Stimulated activated CD8-positive, alpha-beta memory T cell treated with anti-CD3 and anti-CD28 coated beads, Interleukin-2, amount 100 ng/mL, for 48 hours (primary cell): Measurements from ENCODE around the gene ORMDL3.
"Not testable (repeated sequence)": the region's sequence is repeated elsewhere in the genome, so short reads cannot be mapped to it uniquely, and the experiment has no call there.

Experiments used
- DNase-seq, 2 donors: peaks; one replicate each; pipeline ENCODE4 v3.0.0-alpha.2; 2020; ENCODE audit warnings: low read depth in 2 of 2

The ORMDL3 gene

DNA sequence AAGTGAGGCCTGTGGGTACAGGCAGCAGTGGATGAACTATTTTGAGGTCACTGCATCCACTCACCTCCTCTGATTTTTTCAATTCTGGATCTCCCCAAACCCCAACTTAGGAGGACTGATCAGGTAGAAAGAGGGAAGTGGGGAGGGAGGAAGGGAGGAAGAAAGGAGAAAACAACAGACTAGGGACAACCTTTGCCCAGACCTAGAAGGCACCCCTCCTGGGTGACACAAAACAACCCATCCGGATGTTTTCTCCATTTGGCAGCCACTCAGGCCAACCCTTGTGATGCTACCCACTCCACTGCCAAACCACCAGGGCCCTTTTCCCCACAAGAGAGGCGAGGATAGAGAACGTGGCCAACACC lies 2.7 kb downstream of the ORMDL3 start:
- DNase-seq, result no peak

DNA sequence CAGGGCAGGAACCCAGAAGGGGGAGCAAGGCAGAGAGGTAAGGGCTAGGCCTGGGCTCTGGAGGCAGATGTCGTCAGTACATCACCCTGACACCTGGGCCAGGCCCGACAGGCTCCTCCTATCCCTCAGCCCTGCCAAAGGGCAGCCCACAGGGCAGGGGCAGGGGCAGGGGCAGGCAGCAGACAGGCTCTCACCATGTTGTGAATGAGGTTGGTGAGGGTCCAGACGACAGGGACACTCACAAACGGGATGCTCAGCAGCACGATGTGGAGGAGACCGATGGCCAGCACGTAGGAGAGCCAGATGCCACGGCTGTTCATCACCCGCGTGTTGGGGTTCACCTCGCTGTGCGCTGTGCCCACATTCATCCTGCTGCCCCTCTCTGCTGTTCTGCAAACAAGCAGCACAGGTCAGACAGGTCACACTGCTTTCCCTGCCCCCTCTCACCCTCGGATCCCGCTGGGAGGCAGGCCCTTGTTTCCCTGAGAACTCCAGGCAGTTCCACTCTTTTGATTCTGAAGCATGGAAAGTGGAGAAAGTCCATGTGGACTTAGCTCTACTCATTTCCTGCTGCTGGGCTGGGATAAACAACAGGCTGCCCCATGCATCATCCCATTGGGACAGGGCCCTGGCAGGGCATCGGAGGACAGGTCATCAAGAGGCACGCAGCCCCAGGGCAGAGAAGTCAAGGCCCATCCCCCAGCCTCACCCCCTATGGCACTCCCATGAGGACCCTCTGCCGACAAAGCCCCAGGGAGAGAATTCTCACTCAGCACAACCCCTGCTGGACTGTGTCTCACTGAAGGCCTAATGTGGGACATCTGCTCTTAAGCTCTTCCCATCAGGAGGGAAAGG lies 3.3 kb downstream of the ORMDL3 start:
- DNase-seq, result no peak

DNA sequence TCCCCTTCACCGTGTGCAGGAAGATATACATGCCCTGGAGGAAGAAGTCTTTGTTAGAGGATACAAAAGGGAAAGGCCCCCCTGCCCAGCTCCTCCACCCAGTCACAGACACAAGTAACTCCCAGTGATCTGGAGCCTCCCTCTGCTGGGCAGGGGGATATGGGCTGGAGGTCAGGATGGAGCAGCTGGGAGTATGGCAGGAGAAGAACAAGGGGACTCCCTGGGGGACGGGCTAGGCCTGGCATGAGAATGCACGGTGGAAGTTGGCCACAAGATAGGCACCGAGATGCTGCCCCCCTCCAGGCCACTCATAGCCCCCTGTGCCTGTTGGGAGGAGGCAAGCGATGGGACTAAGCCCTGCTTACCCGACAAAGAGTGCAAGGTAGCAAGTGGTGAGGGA lies 4.2 kb downstream of the ORMDL3 start:
- DNase-seq, result no peak

DNA sequence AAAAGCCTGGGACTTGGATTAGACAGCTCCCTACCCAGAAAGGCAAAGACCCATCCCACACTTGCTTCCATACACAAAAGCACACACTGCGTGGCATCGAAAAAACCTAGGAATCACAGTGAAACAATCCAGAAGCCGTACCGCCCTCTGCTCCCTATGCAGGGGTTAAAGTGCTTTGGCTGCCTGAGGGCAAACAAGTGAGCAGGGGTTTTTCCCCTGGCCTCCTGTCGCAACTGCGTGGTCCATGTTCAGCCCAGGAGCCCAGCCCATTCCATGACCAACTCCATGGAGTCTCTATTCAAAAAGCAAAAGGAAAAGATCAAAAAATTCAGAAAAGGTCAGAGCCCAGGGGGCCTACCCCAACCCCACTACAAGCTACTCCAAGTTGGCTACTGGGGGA lies 5.4 kb downstream of the ORMDL3 start:
- no peak for DNase-seq

DNA sequence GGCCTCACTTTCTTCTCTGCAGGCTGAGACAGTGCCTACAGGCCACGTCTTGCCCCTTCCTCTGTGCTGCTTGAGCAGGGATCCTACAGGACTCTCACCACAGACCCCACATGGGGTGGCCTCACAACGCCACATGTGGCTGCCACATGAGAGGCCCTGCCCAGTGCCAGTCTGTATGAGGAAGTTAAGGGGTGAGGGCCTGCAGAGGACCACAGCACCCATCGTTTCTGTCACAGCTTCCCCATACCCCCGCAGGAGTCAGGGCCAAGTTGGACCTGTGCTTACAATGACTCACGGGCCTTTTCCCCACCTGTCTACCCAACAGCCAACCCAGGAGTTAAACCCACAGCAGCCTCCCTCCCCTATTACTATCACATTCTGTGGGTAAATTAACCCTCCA lies 6.1 kb downstream of the ORMDL3 start:
- DNase-seq, result peak in 1 of 2 donors; percentile 12

DNA sequence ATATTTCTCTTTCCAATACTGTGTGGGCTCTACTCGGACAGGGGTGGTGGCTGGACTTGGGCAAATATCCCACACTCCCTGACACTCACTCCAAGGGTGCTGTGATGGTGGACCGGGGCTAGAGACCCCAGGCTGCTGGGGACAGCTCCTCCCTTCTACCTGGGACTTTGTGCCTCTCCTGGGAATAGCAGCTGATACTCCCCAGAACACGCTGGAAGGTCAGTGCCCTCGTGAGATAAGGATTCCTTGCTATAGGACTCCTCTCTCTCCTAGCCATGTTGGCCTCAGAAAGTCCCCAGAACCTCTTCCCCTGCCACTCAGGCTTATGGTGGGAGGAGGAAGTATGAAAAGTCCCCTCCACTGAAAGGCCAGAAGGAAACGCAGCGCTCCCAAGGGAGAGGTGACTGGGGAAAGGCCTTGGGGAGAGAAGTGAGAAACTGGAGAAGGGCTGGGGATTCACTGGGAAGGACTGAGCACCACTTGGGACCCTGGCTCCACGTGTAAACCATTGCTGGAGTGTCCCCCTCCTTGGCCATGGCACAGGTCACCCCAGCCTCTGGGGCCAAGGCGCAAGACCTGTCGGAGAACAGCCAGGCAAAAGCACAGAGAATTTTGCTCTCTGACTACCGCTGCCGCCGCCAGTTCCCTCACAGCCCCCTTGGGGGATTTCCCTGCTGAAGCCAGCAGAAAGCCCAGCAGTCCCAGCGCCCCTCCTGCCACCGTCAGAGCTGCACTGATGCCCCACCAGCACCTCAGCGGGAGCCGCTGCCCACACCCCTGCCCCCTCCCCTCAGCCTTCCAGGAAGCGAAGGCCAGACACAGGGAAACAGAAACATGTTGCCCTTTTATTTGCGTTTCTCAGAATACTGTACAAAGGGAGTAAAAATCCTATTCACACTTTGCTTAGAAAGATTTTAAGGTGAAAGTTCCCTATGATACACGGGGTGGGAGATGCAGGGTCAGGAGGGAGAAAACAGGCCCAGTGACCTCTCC lies 6.9 kb downstream of the ORMDL3 start:
- peak; percentile 46 to 51 for DNase-seq

DNA sequence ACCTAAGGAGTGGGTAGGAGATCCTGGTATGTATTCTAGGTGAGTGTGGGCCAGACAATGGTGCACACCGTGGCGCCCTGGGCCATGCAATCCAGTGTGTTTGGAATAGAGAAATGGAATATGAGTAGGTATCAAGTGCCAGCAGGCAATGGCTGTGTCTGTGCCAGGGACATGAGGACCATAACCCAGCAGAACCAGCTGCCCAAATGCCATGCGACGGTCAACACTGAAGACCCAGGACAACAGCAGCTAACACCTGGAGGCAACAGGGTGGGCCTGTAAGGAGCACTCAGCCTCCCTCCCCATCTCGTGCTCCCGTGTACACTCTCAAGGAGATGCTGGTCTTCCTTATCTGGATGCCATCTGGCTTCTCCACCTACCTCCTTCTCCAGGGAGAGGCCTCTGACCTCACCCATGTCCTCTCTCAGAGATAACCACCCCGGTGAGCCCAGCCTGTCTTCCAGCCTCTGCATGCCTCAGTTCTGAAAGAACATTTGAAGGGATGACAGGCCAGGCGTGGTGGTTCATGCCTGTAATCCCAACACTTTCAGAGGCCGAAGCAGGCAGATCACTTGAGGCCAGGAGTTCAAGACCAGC lies 8.2 kb downstream of the ORMDL3 start:
- no peak for DNase-seq

DNA sequence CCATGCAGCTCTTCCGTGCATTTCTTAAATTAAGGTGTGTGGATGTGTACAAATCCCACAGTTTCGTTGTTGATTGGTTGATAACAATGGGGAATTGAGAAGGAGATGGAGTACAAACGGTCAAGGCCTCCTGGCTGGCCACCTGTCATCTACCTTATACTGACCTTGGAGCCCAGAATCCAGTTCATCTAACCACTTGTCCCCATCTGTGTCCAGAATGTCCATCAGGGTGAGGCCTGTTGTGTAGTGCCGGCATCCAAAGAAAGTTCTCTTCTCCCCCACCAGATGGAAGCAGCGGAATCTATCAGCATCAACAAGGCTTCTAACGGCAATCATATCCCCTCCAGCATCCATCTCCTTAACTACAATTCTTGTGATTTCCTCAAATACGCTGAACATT lies 10.5 kb downstream of the ORMDL3 start:
- DNase-seq, result no peak

DNA sequence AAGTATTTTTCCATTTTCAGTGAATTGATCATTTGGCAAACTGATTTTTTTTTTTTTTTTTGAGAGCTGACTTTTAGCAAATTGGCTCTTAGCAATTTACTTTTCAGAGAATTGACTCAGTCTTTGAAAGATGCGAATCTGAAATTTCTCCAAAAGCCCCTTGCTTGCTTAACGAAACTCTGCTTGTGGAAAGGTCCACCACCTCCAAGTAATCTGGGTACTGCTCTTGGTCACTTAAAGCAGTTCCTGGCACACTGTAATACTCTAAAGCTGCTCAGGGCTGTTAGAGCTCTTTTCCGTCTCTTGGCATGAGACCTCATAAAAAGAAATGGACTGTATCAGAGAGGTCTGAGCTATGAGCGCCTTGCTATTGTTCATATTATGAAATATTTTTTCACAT lies 11.8 kb downstream of the ORMDL3 start:
- DNase-seq, result no peak

DNA sequence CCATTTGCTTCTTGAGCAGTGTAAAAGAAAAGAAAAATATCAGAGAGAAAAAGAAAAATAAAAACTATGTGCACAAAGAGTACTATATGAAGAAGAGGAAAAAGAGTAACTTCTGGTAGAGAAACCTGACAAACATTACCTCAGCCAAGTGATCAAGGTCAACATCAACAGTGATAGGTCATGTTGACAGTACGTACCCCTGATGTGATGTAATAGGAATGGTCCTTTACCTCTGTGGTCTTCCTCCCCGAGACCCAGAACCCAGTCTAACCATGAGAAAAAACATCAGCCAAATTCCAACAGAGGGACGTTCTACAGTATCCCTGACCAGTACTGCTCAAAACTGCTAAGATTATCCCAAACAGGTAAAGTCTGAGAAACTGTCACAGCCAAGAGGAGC lies 13.4 kb downstream of the ORMDL3 start:
- no peak for DNase-seq

DNA sequence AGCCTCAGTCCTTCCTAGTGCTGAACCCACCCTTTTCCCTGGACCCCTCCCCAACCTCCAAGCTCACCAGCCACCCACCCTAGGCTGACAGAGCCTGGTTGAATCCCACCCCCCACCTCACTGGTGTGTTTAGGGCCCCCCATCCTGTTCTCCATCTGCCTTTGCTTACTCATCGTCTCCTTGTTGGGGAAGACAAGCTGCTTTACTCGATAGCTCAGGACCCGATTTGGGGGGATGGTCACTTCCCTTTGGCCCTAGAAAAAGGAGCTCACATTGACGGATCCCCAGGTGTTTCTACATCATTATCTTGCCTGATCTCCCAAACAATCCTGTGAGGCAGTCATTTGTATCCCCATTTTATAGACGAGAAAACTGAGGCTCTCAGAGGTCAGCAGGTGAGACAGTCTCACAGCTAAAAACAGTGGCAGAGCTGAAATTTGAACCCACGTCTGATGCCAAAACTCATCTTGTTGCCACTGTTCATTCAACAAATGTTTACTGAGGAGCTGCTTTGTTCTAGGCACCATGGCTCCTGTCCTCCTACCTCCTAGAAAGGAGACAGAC lies 18.5 kb downstream of the ORMDL3 start:
- DNase-seq, result no peak

DNA sequence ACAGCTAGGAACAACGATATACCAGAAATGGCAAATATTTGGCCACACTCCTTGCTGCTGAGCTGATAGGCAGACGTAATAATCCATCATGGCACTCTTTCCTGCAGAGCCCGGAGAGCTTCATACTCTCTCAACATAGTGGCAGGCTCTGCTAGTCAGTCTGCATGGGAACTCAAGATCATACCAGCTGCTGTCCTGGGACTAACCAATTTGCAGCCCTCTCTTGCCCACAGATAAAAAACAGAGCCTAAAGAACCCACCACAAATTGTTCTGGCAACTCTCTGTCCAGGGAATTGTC lies 22.5 kb downstream of the ORMDL3 start:
- no peak for DNase-seq

DNA sequence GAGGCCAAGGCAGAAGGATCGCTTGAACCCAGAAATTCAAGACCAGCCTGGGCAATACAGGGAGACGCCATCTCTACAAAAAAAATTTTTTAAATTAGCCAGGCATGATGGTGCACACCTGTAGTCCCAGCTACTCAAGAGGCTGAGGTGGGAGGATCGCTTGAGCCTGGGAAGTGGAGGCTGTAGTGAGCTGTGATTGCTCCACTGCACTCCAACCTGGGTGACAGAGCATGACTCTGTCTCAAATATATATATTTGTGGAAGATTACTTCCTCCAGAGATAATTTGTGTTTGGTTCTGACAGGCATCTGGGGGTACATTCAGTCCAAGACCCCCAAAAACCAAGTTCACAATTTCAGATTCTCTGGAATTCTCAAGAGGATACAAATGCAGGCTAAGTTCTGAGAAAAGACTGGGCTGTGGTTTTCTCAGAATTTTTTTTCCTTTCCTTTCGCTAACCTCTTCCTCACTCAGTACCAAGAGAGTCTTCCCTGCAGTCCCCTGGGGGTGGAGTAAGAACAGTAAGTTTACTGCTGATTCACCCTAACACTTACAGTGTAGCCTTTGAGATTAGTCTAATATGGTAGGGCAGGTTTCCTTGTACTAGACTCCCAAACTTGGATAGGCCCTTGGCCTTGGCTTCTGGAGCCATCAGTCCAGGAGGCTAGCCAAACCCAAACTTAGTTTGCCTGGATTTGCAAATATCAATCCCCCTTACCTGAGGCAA lies 24.1 kb downstream of the ORMDL3 start:
- no peak for DNase-seq

DNA sequence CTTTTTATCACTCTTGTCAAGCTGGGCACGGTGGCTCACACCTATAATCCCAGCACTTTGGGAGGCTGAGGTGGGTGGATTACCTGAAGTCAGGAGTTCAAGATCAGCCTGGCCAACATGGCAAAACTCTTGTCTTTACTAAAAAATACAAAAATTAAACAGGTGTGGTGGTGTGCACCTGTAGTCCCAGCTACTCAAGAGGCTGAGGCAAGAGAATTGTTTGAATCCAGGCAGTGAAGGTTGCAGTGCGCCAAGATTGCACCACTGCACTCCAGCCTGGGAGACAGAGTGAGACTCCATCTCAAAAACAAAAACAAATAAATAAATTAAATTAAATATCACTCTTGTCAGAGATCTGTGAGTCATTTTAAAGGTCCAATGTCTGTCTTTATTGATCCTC lies 25.4 kb downstream of the ORMDL3 start:
- not testable (repeated sequence) for DNase-seq

DNA sequence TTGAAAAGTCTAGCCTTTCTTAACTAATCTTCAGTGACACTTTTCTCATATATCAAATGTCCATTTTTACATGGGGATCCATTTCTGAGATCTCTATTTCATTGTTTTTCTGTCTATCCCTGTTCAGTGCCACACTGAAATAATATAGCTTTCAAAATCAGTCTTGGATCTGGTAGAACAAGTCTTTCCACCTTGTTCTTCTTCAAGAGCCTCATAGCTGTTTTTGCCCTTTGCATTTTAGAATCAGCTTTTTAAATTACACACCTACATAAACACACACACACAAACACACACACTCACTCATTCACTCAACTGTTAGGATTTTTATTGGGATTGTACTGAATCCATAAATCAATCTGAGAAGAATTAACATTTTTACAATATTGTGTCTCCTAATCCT lies 28.2 kb downstream of the ORMDL3 start:
- DNase-seq, result no peak

DNA sequence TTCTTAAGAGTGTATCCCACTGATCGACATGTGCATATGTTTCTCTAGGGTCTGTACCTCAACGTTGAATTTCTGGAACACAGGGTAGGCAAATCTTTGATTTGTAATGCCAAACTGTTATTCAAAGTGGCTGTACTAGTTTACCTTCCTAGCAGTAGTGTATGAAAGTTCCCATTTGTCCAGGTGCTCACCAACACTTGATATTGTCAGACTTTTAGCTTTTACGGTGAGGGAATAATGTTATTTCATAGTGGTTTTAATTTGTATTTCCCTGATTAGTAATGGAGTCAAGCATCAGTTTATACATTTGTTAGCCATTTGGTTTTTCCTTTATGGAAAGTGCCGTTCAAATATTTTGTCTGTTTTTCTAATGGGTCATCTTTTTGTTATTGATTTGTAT lies 29.3 kb downstream of the ORMDL3 start:
- DNase-seq, result no peak

DNA sequence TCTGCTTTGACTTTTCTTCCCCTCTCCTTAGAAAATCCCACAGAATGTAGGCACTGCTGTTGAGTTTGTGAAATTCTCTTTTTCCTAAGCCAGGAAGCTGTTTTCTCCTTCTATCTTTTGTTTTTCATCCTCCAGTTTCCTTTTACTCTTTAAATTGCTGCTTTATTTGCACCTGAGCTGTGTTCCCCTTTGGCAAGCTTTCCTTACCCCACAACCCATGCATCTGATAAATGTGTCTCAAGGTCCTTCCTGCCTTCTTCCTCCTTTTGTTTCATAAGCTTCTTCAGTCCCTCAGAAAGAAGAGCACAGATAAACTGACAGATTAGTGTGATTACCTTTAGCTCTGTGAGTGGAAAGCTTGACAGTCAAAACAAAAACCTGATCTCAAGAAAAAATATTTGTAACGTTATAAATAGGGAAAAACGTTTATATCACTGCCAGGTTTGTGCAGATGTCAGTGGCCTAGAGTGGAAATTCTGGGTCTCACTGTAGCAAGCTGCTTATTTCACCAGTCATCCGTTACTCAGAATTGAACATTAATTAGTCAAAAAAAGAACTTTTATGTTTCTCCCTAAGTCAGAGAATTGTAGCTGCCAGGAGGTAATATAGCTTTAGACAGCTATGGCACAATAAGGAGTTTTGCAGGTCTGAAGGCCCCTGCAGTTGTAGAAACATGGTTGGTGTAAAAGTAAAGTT lies 32.6 kb downstream of the ORMDL3 start:
- DNase-seq, result no peak

DNA sequence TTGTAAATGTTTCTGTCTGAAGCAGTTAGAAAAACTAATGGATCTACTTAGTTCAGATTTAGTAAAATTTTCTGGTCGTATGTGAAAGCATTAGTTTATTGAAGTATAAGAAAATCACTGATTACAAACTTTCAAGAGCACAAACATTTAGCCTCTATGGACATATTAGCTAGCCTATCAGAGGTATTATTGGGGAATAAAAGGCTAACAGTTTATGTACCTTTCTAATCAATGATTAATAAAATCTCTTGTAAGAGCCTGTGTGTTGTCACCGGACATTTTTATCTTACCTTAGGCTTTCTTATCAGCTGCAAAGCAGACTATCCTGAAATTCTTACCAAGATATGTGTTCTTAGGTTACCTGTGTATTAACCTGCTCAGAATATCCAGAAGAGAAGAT lies 38.2 kb downstream of the ORMDL3 start:
- no peak for DNase-seq

DNA sequence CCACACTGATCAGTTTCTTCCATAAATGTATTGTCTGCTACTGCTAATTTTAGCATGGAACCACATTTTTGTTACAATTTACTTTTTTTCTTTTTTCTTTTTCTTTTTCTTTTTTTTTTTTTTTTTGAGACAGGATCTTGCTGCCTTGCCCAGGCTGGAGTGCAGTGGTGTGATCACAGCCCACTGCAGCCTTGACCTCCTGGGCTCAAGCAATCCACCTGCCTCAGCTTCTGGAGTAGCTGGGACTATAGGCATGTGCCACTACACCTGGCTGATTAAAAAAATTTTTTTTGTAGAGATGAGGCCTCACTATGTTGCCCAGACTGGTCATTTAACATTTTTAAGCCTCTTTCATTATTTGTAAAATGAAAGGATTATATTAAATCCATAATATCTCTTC lies 40.3 kb downstream of the ORMDL3 start:
- no peak for DNase-seq

DNA sequence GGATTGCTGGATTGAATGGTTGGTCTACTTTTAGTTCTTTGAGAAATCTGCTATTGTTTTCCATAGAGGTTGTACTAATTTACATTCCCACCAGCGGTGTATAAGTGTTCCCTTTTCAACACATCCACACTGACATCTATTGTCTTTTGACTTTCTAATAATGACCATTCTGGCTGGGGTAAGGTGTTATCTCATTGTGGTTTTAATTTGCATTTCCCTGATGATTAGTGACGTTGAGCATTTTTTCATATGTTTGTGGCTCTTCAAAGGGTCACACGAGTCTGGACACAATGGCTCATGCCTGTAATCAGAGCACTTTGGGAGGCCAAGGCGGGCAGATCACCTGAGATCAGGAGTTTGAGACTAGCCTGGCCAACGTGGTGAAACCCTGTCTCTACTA lies 41.3 kb downstream of the ORMDL3 start:
- not testable (repeated sequence) for DNase-seq

DNA sequence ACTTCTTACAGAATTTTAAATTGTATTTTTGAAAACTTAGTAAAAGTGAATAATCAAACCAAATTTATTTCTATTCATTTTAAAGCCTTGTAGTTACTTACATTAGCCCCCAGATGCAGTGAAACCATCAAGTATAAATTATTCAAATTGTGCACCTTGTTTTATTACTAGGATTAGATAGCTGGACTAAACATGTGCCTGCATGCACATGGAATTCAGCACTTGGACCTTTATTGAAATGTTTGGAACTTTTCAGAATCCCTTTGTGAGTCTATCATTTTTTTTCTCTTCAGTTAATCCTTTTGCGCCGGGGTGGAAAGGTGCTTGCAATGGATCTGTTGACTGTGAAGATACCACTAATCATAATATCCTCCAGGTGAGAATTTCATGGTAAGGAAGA lies 54.6 kb downstream of the ORMDL3 start:
- DNase-seq, result no peak
